GM11168 (cell line): ENCODE results near the gene SMARCB1.

Experiments
- in situ Hi-C: fragments of 300-500 bp; cut with MboI; formaldehyde crosslinking; loops from one replicate; pipeline ENCODE4 v1.12.0; 2022; ENCODE audit warnings: low sequenced_read_pairs; ENCODE audit not compliant: unreplicated experiment

The SMARCB1 gene

DNA sequence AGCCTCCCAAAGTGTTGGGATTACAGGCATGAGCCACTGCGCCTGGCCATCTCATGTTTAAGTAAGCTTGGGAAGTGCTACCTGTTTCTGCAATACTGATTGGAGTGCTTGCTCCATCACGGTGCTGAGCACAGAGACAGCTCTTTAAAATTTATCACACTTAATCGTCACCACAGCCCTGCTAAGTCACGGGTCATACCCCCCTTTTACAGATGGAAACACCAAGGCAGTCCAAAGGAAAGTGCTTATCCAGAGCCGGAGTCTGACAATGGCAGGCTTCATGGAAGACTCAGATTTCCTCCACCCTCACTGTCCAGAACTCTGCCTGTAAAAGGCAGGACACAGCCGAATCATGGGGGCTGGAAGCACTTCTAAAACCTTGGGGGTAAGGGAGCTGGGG lies 26.7 kb upstream of the SMARCB1 start:
- in situ Hi-C loops: no loop called here

DNA sequence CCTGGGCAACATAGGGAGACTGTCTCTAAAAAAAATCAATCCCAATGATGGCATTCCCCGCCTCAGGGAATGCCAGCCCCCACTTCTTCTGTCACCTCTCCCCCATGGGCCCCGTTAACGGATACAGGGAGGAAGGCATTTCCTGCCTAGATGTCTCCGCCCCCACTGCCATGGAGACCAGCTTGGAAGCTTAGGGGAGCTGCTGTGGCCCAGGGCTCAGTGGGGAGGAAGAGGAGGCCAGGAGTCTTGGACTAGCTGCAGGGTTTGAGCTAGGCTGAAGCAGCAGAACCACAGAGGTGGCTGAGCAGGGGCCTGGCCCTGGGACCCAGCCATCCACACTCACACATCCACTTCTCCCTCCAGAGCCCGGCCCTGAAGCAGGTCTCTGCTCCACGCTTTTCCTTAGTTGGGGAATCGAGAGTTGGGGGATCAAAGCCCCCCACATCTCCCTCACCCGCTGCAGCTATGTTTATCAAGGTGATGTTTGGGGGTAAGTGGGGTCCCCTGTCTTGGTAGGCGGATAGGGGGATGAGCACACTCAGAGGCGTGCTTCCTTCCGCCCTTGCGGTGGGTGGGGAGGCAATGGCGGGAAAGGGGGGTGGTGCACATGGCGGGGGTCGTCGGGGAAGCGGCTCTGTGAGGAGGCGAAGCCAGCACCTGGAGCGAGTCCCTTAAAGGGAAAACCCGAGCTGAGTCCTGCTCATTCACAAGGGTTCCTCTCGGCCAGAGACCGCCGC lies 23.8 kb upstream of the SMARCB1 start, which contains the start of gene C22orf15:
Gene C22orf15, plus strand, starts transcription at position 149 of the 737 bp plus-strand sequence. Its CDS starts 317 bp downstream, at position 466.
- in situ Hi-C loops: no loop called here

GRCh38 chr22:23763579-23763945 lies 23.2 kb upstream of the SMARCB1 start:
- in situ Hi-C loops: no loop called here

- in situ Hi-C loops: no loop called here
Measured at GRCh38 chr22:23763954-23764353, 22.8 kb upstream of the SMARCB1 start.

DNA sequence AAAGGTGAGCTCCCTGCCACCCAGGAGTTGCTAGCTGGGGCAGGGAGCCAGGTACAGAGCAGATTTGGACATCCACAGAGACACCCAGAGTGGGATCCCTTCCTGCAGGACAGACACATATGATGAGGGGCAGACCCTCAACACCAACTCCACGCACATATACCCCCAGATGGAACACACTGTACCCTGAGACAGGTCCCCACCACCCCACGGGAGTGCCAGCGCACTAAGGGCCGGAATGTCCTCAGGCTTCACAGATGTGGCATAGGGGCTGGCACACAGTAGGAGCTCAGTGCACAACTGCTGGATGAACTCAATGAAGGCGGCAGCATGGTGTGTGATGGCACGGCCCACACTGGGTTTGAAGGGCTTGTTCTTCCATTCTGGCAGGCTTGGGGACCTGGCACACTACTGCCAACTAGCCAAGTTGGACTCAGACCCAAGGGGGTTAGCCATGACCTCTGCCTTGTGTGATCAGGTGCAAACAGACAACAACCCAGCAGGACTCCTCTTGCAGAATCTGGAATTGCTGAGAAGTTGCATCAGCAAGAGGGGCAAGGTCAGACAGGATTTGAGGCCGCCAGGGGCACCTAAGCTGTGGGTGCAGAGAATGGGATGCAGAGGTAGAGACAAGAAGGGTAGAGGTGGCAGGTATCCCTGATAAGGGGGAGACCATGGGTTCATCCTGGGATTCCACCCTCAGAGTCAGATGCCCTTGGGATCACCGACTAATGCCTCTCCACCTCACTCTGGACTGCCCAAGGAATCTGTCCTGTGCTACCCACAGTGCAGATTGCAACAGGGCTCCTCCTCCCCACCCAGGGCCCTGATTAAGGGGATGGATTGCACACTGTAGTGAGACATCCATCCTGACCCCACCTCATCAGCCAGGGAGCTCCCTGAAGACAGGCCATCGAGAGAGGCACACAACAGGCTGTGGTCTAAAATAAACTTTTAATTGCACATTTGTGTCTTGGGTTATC lies 21.6 kb upstream of the SMARCB1 start:
- in situ Hi-C loops: no loop called here

- in situ Hi-C loops: no loop called here
Measured at GRCh38 chr22:23767303-23767672, 19.5 kb upstream of the SMARCB1 start.

DNA sequence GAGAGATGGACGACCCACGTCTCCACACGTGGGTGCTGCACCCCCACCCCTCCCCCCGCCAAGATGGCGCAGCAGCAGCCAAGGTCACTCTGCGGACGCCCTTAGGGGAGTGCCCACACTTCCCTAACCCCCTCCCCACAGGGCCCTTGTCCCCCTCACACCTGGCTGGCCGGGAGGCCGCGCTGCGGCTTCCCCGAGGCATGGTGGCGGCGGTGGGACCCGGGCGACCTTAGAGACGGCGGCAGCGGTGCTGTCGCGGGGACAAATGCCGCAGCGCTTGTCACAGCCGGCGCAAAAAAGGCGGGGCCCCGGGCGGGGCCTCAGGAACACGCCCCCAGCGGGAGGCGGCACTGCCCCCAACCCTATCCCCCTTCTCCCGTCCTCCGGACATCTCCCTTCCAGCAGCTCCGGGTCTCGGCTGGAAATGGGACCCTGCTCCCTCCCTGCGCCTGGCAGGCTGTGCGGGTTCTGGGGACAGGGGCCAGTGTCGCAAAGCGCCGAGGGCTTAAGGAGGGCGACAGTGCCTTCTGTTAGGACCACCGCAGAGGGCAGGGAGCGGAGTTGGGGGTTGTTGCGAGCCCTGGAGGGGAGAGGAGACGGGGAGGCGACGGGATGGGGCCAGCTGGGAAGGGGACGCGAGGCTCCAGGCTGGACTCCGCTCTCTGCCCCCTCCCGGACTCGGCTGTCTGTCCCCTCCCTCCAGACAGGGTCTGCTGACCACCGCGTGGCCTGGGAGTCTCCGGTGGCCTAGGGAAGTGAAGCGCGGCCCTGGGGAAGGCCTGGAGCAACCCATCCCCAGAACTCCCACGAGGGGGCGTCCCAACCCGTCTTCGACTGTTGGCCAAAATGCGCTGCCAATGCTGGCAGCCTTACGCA lies 18.9 kb upstream of the SMARCB1 start, which contains the start of gene CHCHD10:
Gene CHCHD10, minus strand, starts transcription at position 300 of the 876 bp plus-strand sequence. Its CDS starts 98 bp downstream, at position 202.
- in situ Hi-C loops: no loop called here

DNA sequence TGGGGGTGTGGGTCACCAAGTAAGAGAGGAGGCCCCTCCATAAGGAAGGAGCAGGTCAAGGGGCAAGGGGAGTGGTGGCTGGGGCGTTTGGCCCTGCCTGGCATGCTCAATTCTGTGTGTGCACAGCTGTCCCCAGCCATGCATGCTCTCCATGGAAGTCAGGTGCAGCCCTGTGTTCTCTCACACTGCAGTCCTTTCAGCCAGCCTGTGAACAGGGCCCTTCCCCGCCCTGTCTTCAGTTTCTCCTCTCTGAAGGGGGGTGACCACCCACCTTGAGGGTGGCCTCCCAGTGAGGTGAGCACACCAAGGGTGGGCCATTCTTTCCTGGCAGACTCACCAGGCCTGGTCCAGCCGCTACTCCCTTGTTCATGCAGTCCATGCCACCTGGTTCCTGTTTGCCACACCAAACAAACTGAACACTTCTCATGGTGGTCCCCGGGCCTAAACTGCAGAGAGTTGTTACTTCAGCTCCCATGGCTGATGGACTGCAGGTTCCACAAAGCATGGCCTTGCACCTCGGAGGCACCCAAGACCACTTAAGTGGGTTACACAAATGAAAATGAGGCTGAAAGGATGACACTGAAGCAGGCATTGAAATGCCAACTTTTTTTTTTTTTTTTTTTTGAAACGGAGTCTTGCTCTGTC lies 17.3 kb upstream of the SMARCB1 start:
- in situ Hi-C loops: no loop called here

- in situ Hi-C loops: loop anchor here (5.0 kb wide), 1 partner anchor 75 kb away; no protein-coding TSS in a partner anchor
Measured at GRCh38 chr22:23772315-23772648, 14.5 kb upstream of the SMARCB1 start.

DNA sequence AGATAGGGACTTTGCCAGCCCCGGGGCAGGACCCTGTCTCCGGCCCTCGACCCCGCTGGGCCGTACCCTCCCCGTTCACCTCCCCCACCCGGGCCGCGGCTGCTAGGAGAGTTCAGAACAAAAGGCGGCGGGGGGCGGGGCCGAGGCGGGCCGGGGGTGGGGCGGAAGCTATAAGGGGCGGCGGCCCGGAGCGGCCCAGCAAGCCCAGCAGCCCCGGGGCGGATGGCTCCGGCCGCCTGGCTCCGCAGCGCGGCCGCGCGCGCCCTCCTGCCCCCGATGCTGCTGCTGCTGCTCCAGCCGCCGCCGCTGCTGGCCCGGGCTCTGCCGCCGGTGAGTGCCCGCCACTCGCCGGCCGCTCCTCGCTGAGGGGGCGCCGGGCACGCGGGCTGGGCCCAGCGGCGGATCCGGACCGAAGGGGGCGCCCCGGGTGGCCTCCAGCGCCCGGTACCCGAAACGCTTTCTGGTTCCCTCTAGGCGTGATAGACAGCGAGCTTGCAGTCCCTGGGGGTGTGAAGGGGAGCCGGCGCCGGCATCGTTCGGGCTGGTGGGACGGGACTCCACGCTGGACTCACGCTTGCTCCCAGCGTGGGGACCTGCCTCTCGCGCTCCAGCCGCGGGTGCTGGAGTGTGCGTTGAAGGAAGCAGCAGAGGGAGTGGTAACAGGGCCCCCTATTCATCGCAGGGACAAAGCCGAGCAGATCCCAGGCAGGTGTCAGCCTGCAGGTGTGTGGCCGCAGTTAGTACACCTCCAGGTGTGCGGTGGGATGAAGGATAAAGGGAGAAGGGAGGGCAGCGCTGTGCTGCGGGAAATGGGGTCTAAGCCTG lies 13.9 kb upstream of the SMARCB1 start, which contains the start of gene MMP11:
Gene MMP11, plus strand, starts transcription at position 201 of the 825 bp plus-strand sequence. Its CDS starts 22 bp downstream, at position 223.
- in situ Hi-C loops: loop anchor here (5.0 kb wide), 1 partner anchor 74 kb away; no protein-coding TSS in a partner anchor

DNA sequence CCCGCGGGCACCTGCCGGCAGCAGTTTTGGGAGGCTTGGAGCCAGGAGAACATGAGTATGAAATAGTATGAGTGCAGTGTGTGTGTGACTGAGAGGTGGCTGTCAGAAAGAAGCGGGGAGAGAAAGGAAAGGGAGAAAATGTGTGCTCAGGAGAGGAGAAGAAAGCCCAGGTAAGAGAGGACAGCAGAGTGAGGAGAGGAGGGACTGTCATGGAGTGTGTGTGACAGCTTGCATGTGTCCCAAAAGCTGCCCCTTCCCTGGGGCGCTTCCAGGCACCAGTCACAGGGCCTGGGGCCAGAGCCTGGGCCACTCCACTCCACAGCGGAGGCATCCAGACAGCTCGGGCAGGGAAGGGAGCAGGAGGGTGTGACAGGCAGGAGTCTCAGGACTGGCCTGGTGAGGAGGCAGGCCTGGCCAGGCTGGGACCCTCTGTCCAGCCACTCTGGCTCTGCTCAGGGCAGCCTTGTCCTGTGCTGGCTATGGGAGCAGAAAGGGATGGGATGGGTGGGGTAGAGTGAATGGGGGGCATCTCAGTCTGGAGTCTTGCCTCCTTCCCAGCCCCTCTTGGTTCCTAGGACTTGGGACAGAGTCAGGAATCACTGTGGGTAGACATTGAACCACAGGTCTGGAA lies 13.2 kb upstream of the SMARCB1 start:
- in situ Hi-C loops: loop anchor here (5.0 kb wide), 1 partner anchor 74 kb away; no protein-coding TSS in a partner anchor

- in situ Hi-C loops: loop anchor here (5.0 kb wide), 1 partner anchor 73 kb away; no protein-coding TSS in a partner anchor
Measured at GRCh38 chr22:23774114-23774921, 12.4 kb upstream of the SMARCB1 start.

- in situ Hi-C loops: loop anchor here (5.0 kb wide), 1 partner anchor 72 kb away; no protein-coding TSS in a partner anchor
Measured at GRCh38 chr22:23774922-23775436, 11.8 kb upstream of the SMARCB1 start.

DNA sequence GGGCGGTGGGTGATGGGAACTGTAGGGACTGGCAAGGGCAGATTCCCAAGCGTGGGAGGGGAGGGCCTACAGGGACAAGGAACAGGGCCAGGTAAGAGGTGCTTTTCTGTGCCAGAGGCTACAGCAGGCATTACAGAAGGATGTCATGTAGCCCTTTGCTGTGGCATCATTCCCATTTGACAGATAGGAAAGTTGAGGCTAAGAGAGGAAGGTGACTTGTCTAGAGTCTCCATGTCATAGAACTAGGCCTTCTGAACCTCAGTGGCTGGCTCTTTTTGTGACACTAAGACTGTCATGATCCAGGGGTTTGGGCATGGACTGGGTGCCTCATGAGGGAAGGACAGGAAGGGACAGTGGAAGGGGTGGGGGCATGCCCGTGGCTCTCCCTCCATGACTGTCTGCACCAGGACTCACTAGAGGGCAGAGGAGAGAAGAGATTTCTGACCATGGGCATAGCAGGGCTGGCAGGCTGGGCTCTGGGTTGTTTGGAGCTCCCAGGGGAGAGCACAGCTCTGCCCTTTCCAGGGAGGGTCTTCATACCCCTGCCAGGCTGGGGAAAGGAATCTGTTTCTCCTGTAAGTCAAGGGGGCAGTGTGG lies 10.9 kb upstream of the SMARCB1 start:
- in situ Hi-C loops: no loop called here

GRCh38 chr22:23777776-23778576 lies 8.8 kb upstream of the SMARCB1 start:
- in situ Hi-C loops: no loop called here

- in situ Hi-C loops: no loop called here
Measured at GRCh38 chr22:23778577-23778900, 8.2 kb upstream of the SMARCB1 start.
